ENCODE results near the gene PRDX5.
"Not testable (repeated sequence)": the region's sequence is repeated elsewhere in the genome, so short reads cannot be mapped to it uniquely, and the experiment has no call there.

Gene PRDX5

GRCh38 chr11:64307795-64308194 is 10.1 kb upstream of the PRDX5 start:
- not testable (repeated sequence) for H3K27me3 Mint-ChIP-seq (ENCODE audit: low read depth); H3K36me3 Mint-ChIP-seq (ENCODE audit: low read depth); H3K9me3 Mint-ChIP-seq
- Mint-ChIP-seq H3K4me1 (ENCODE audit: low read depth) (peaks cover 25% of the 10 kb centered on the region), H3K27ac (peak overlapping the region; percentile 69), H3K4me3 (peak overlapping the region; percentile 51)

GRCh38 chr11:64312947-64313346 is 5.0 kb upstream of the PRDX5 start:
- Mint-ChIP-seq H3K27ac (peak overlapping the region; percentile 69), H3K4me1 (ENCODE audit: low read depth) (peaks cover 25% of the 10 kb centered on the region), H3K4me3 (peak overlapping the region; percentile 44), H3K9me3 (no peaks in the 10 kb centered on the region), H3K36me3 (ENCODE audit: low read depth) (peaks cover 17% of the 10 kb centered on the region), H3K27me3 (ENCODE audit: low read depth) (no peaks in the 10 kb centered on the region)

- no peaks in the 10 kb centered on the region for H3K27me3 Mint-ChIP-seq (ENCODE audit: low read depth)
- peaks cover 25% of the 10 kb centered on the region for H3K4me1 Mint-ChIP-seq (ENCODE audit: low read depth)
- no peak overlapping the region for H3K27ac Mint-ChIP-seq
- no peak overlapping the region for H3K4me3 Mint-ChIP-seq
- H3K36me3 Mint-ChIP-seq (ENCODE audit: low read depth) = peaks cover 17% of the 10 kb centered on the region
- H3K9me3 Mint-ChIP-seq = no peaks in the 10 kb centered on the region
Measured at GRCh38 chr11:64313491-64314145, 4.3 kb upstream of the PRDX5 start.

- peaks cover 20% of the 10 kb centered on the region for H3K36me3 Mint-ChIP-seq (ENCODE audit: low read depth)
- no peak overlapping the region for H3K4me3 Mint-ChIP-seq
- no peak overlapping the region for H3K27ac Mint-ChIP-seq
- H3K4me1 Mint-ChIP-seq (ENCODE audit: low read depth) = peaks cover 29% of the 10 kb centered on the region
- no peaks in the 10 kb centered on the region for H3K9me3 Mint-ChIP-seq
- H3K27me3 Mint-ChIP-seq (ENCODE audit: low read depth) = no peaks in the 10 kb centered on the region
Measured at GRCh38 chr11:64314146-64314804, 3.6 kb upstream of the PRDX5 start.

GRCh38 chr11:64314805-64315561 is 2.9 kb upstream of the PRDX5 start:
- peaks cover 30% of the 10 kb centered on the region for H3K4me1 Mint-ChIP-seq (ENCODE audit: low read depth)
- H3K27ac Mint-ChIP-seq = no peak overlapping the region
- H3K4me3 Mint-ChIP-seq = no peak overlapping the region
- no peaks in the 10 kb centered on the region for H3K27me3 Mint-ChIP-seq (ENCODE audit: low read depth)
- H3K36me3 Mint-ChIP-seq (ENCODE audit: low read depth) = peaks cover 21% of the 10 kb centered on the region
- H3K9me3 Mint-ChIP-seq = no peaks in the 10 kb centered on the region

GRCh38 chr11:64315667-64316526 is 2.0 kb upstream of the PRDX5 start:
- H3K9me3 Mint-ChIP-seq; H3K27me3 Mint-ChIP-seq (ENCODE audit: low read depth): not testable (repeated sequence)
- H3K4me1 Mint-ChIP-seq (ENCODE audit: low read depth) = peaks cover 31% of the 10 kb centered on the region
- peak overlapping the region; percentile 100 for H3K27ac Mint-ChIP-seq
- peaks cover 27% of the 10 kb centered on the region for H3K36me3 Mint-ChIP-seq (ENCODE audit: low read depth)
- H3K4me3 Mint-ChIP-seq = peak overlapping the region; percentile 87

DNA sequence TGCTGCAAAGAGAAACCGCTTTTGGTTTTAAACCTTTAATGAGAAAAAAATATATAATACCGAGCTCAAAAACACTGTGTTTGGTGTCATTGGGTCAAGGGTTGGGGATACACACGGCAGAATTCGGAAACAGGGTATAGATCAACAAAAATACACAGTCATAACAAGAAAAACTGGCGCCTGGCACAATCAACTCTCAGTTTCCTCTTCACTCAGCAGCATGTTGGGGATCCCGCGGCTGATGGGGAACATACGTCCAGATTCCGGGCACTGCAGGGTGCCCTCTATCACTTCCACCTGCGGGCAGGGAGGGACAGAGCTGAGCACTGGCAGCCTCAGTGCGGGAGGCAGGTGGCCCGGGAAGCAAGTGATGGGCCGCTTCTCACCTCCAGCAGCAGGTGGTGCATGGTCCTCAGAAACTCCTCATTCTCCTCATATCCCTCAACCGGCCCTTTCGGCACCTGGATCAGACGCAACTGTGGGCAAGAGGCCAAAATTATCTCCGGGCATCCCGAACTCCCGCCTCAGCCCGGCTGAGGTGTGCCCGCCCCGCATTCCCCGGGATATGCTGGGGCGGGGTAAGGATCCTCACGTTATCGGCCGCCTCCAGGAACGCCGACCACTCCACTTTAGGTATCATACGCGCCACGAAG is 1.1 kb upstream of the PRDX5 start:
- peak overlapping the region; percentile 87 for H3K4me3 Mint-ChIP-seq
- no peaks in the 10 kb centered on the region for H3K27me3 Mint-ChIP-seq (ENCODE audit: low read depth)
- peaks cover 32% of the 10 kb centered on the region for H3K36me3 Mint-ChIP-seq (ENCODE audit: low read depth)
- peaks cover 34% of the 10 kb centered on the region for H3K4me1 Mint-ChIP-seq (ENCODE audit: low read depth)
- peak overlapping the region; percentile 100 for H3K27ac Mint-ChIP-seq
- no peaks in the 10 kb centered on the region for H3K9me3 Mint-ChIP-seq

DNA sequence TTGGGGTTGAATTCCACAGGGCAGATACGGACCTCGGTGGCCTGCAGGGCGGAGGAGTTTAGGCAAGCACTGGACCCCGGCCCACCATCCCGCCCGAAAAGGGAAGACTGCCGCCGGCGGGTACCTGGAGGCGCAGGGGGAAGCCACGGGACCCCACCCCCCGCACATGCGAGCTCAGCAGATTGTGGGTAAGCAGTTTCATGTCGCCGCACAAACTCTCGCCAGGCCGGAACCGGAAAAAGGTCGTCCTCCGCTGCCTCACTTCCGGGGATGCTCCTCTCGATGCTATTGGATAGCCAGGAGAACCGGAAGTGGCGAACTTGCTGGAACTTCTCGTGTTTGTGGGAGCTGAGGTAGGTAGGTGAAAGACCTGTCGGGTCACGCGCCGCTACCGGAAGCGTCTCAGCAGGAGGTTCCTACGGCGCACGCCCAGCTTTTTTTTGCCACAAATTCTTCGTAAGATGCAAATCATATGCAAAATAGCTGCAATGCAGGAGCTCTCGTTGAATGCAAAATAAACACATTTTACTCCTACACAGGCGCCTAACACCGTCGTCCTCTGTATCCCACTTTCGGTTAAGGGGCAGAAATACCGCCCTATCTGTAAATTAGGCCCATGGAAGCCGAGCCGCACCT is 478 bp upstream of the PRDX5 start, which contains the start of gene TRMT112:
Gene TRMT112, minus strand, starts transcription at position 235 of the 636 bp plus-strand sequence. Its CDS starts 33 bp downstream, at position 202.
- peaks cover 34% of the 10 kb centered on the region for H3K36me3 Mint-ChIP-seq (ENCODE audit: low read depth)
- H3K27me3 Mint-ChIP-seq (ENCODE audit: low read depth) = no peaks in the 10 kb centered on the region
- peak within 1 kb of the TSS; percentile 100 for H3K27ac Mint-ChIP-seq
- peak within 1 kb of the TSS; percentile 87 for H3K4me3 Mint-ChIP-seq
- H3K9me3 Mint-ChIP-seq = no peaks in the 10 kb centered on the region
- peaks cover 31% of the 10 kb centered on the region for H3K4me1 Mint-ChIP-seq (ENCODE audit: low read depth)

DNA sequence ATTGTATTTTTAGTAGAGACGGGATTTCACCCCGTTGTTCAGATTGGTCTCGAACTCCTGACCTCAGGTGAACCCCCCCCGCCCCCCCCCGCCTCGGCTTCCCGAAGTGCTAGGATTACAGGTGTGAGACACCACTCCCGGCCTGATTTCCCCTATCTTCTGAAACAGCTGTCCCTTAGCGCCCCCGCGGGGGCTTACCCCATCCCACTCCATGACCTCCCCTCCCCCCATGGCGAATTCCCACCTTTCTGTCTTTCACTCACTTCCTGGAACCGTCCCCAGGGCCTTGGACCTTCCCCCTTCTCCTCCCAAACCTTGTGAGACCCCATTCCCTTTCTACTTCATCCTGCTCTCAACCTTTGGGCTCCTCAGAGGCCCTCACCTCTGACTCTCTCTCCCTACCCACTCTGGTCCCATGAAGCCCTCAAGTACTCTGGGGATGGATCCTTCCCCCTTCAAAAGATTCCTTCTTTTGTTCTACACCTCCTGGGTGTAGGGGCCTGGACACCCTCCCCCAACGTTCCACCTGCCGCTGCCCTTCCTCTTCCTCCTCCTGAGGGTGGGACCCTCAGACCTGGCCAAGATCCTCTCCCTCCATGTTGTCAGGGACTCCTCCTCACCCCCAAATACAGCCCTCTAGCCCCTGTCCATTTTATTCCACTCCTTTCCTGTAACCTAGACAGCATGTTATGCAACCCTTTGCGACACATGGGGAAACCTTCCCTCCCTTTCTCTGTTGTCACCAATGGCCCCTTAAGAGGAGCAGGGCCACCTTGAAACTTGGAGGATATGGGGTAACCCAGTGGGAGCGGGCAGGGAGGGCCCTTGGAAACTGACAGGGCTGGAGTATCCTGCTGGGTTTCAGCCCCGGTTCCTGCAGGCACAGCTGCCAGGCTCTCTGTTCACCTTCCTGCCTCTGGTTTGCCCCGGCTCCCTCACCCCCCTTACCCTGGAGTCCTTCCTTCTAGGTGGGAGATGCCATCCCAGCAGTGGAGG is 1.1 kb downstream of the PRDX5 start:
- H3K4me1 Mint-ChIP-seq (ENCODE audit: low read depth) = peaks cover 22% of the 10 kb centered on the region
- H3K27me3 Mint-ChIP-seq (ENCODE audit: low read depth) = no peaks in the 10 kb centered on the region
- no peaks in the 10 kb centered on the region for H3K9me3 Mint-ChIP-seq
- peaks cover 27% of the 10 kb centered on the region for H3K36me3 Mint-ChIP-seq (ENCODE audit: low read depth)
- peak overlapping the region; percentile 87 for H3K4me3 Mint-ChIP-seq
- H3K27ac Mint-ChIP-seq = peak overlapping the region; percentile 100

DNA sequence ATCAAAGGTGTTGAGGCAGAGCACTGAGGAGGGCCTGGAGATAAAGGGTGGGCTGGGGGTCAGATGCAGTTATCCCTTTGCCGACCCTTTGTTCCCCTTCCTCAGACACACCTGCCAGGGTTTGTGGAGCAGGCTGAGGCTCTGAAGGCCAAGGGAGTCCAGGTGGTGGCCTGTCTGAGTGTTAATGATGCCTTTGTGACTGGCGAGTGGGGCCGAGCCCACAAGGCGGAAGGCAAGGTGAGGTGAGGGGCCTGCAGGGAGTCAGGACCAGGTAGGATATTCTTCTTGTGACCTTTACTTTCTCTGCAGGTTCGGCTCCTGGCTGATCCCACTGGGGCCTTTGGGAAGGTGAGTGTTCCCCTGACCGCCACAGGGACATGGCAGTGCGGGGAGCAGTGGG is 2.6 kb downstream of the PRDX5 start:
- H3K4me1 Mint-ChIP-seq (ENCODE audit: low read depth) = peaks cover 22% of the 10 kb centered on the region
- no peaks in the 10 kb centered on the region for H3K27me3 Mint-ChIP-seq (ENCODE audit: low read depth)
- peak overlapping the region; percentile 13 for H3K27ac Mint-ChIP-seq
- peaks cover 23% of the 10 kb centered on the region for H3K36me3 Mint-ChIP-seq (ENCODE audit: low read depth)
- H3K4me3 Mint-ChIP-seq = no peak overlapping the region
- no peaks in the 10 kb centered on the region for H3K9me3 Mint-ChIP-seq

DNA sequence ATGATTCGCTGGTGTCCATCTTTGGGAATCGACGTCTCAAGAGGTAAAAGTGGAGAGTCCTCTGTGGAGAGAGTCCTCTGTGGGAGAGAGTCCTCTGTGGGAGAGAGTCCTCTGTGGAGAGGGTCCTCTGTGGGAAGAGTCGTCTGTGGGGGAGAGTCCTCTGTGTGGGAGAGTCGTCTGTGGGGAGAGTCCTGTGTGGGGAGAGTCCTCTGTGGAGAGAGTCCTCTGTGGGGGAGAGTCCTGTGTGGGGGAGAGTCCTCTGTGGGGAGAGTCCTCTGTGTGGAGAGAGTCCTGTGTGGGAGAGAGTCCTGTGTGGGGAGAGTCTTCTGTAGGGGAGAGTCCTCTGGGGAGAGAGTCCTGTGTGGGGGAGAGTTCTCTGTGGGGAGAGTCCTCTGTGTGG is 3.1 kb downstream of the PRDX5 start:
- Mint-ChIP-seq H3K4me3 (no peak overlapping the region), H3K27me3 (ENCODE audit: low read depth) (no peaks in the 10 kb centered on the region), H3K4me1 (ENCODE audit: low read depth) (peaks cover 22% of the 10 kb centered on the region), H3K27ac (peak overlapping the region; percentile 35), H3K9me3 (no peaks in the 10 kb centered on the region), H3K36me3 (ENCODE audit: low read depth) (peaks cover 23% of the 10 kb centered on the region)

- peaks cover 21% of the 10 kb centered on the region for H3K36me3 Mint-ChIP-seq (ENCODE audit: low read depth)
- no peak overlapping the region for H3K27ac Mint-ChIP-seq
- H3K9me3 Mint-ChIP-seq = no peaks in the 10 kb centered on the region
- no peak overlapping the region for H3K4me3 Mint-ChIP-seq
- no peaks in the 10 kb centered on the region for H3K27me3 Mint-ChIP-seq (ENCODE audit: low read depth)
- peaks cover 18% of the 10 kb centered on the region for H3K4me1 Mint-ChIP-seq (ENCODE audit: low read depth)
Measured at GRCh38 chr11:64321533-64321932, 3.6 kb downstream of the PRDX5 start.

DNA sequence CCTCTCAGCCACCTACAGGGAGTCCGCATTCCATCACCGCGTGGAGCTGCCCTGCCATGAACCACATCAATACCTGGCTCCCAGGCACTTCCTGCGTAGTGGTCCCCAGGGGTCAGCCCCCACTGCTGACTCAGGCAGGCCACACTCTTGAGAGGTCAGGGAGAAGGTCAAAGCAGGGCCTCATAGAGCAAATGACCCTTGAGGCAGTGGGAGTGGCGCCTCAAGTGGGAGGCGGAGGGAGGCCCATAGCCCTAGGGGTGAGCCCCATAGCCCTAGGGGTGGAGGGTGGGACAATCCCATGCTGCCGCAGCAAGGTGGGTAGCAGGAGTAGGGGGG is 5.0 kb downstream of the PRDX5 start:
- no peak overlapping the region for H3K4me3 Mint-ChIP-seq
- peaks cover 17% of the 10 kb centered on the region for H3K36me3 Mint-ChIP-seq (ENCODE audit: low read depth)
- H3K9me3 Mint-ChIP-seq = no peaks in the 10 kb centered on the region
- H3K4me1 Mint-ChIP-seq (ENCODE audit: low read depth) = peaks cover 9% of the 10 kb centered on the region
- H3K27me3 Mint-ChIP-seq (ENCODE audit: low read depth) = no peaks in the 10 kb centered on the region
- no peak overlapping the region for H3K27ac Mint-ChIP-seq
